IPS-NIHi7 (cell line): ENCODE data around the gene RNASE7.
A peak's percentile ranks its signal among the peaks of the same experiment; 100 is the strongest.
"Not testable (repeated sequence)": the region's sequence is repeated elsewhere in the genome, so short reads cannot be mapped to it uniquely, and the experiment has no call there.

Experiments used
- DNase-seq: peaks from one replicate; pipeline ENCODE4 v3.0.0; 2012; ENCODE audit warnings: mixed read lengths; ENCODE audit errors: extremely low spot score

Gene RNASE7

GRCh38 chr14:21041676-21042433, at the start of gene RNASE7:
TSS of gene RNASE7 (plus strand) at chr14:21042362. CDS start at chr14:21042993, 631 bp downstream.
- no peak for DNase-seq

GRCh38 chr14:20996521-20996920, 45.6 kb upstream of the RNASE7 start:
- no peak for DNase-seq

- no peak for DNase-seq
Observed at GRCh38 chr14:20997115-20997514, 45.0 kb upstream of the RNASE7 start.

GRCh38 chr14:20997564-20997963, 44.6 kb upstream of the RNASE7 start:
- DNase-seq = no peak

- DNase-seq = no peak
Observed at GRCh38 chr14:20998139-20998538, 44.0 kb upstream of the RNASE7 start.

- DNase-seq = peak; percentile 76
Observed at GRCh38 chr14:20998674-20999366, 43.3 kb upstream of the RNASE7 start, which contains the start of gene SLC39A2. TSS of gene SLC39A2 (plus strand) at chr14:20999293. CDS start at chr14:20999447, 154 bp downstream.

- DNase-seq = no peak
Observed at GRCh38 chr14:20999591-20999990, 42.6 kb upstream of the RNASE7 start.

- no peak for DNase-seq
Observed at GRCh38 chr14:21001218-21001617, 40.9 kb upstream of the RNASE7 start.

GRCh38 chr14:21003788-21004346, 38.3 kb upstream of the RNASE7 start:
- DNase-seq = no peak

- not testable (repeated sequence) for DNase-seq
Observed at GRCh38 chr14:21009721-21010120, 32.4 kb upstream of the RNASE7 start.

GRCh38 chr14:21011136-21011535, 31.0 kb upstream of the RNASE7 start:
- DNase-seq = no peak

- peak; percentile 83 for DNase-seq
Observed at GRCh38 chr14:21014761-21015190, 27.4 kb upstream of the RNASE7 start.

GRCh38 chr14:21015312-21015711, 26.9 kb upstream of the RNASE7 start:
- DNase-seq = no peak

GRCh38 chr14:21016413-21017190, 25.6 kb upstream of the RNASE7 start:
- DNase-seq = no peak

GRCh38 chr14:21017528-21018245, 24.5 kb upstream of the RNASE7 start:
- DNase-seq = no peak

- DNase-seq = no peak
Observed at GRCh38 chr14:21018286-21018685, 23.9 kb upstream of the RNASE7 start.

GRCh38 chr14:21018781-21019180, 23.4 kb upstream of the RNASE7 start:
- no peak for DNase-seq

- no peak for DNase-seq
Observed at GRCh38 chr14:21019366-21019765, 22.8 kb upstream of the RNASE7 start.

GRCh38 chr14:21020977-21021545, 21.1 kb upstream of the RNASE7 start:
- DNase-seq = no peak

- no peak for DNase-seq
Observed at GRCh38 chr14:21022686-21023085, 19.5 kb upstream of the RNASE7 start.

GRCh38 chr14:21023174-21023573, 19.0 kb upstream of the RNASE7 start:
- DNase-seq = no peak
